Hepatocyte (in vitro differentiated cells): ENCODE results near the gene COLQ.

ENCODE experiments used
- EZH2 ChIP-seq: fragments of 200-600 bp; sonication (generic); IDR thresholded peaks from 2 replicates; pipeline ENCODE4 v1.6.1; 2016; ENCODE audit warnings: antibody characterized with exemption, mild to moderate bottlenecking, borderline replicate concordance
- TF ChIP-seq, protein P1 (sequence below): fragments of 200-600 bp; sonication (generic); IDR thresholded peaks from 2 replicates; pipeline ENCODE4 v1.5.1; 2016; ENCODE audit warnings: antibody characterized with exemption, mild to moderate bottlenecking; ENCODE audit not compliant: poor library complexity

DNA sequence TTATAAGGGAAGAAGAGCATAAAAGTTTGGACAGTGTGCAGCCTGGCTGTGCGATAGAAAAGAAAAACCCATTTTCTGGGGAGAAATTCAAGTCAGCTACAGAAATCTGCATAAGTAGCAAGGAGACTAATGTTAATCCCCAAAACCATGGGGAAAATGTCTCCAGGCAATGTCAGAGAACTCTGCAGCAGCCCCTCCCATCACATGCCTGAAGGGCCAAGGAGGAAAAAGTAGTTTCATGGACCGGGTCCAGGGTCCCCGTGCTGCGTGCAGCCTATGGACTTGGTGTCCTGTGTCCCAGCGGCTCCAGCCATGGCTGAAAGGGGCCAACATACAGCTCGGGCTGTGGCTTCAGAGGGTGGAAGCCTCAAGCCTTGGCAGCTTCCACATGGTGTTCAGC lies 28.3 kb upstream of the COLQ start:
- TF ChIP-seq, protein P1, sequence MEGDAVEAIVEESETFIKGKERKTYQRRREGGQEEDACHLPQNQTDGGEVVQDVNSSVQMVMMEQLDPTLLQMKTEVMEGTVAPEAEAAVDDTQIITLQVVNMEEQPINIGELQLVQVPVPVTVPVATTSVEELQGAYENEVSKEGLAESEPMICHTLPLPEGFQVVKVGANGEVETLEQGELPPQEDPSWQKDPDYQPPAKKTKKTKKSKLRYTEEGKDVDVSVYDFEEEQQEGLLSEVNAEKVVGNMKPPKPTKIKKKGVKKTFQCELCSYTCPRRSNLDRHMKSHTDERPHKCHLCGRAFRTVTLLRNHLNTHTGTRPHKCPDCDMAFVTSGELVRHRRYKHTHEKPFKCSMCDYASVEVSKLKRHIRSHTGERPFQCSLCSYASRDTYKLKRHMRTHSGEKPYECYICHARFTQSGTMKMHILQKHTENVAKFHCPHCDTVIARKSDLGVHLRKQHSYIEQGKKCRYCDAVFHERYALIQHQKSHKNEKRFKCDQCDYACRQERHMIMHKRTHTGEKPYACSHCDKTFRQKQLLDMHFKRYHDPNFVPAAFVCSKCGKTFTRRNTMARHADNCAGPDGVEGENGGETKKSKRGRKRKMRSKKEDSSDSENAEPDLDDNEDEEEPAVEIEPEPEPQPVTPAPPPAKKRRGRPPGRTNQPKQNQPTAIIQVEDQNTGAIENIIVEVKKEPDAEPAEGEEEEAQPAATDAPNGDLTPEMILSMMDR = no peak
- TF ChIP-seq EZH2 = no peak
